ENCODE data around the gene ZNF274.
A peak's percentile ranks its signal among the peaks of the same experiment; 100 is the strongest.
"Not testable (repeated sequence)": the region's sequence is repeated elsewhere in the genome, so short reads cannot be mapped to it uniquely, and the experiment has no call there.

The ZNF274 gene

DNA sequence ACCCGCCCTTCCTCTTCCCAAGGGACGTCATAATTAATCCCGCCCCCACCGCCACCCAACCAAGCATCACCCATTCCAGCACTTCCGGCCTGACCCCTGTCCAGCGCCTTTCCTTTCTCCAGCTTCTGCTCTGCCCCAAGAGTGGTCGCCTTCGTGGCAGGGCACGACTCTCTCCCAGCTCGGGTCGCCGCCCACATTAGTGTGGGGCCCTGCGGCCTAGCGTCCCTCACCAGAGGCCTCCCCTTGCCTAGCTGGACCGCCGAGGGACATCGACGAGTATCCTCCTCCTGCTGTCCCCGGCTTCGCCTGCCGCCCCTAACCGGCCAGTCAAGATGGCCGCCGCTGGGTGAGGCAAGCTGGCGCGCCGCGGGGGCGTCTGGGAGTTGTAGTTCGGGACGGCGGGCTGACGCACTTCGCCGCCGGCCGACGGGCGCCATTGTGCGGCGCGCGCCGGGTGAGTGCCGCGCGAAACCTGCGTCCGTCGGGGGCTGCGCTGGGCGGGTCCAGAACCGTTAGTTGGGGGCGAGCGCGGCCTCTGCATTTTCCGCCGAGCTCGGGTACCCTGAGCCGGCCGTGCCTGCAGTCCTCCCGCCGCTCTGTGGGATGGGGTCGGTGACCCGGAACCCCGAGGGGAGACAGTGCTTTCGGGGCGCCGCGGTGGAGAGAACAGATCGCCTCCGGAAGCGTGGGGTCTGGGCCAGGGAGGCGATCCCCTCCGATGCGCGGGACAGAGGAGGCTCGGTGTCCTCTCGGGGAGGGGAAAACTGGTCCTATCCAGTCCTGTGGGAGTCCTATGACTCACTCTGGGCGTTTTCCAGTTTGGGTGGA, at the start of gene ZNF274:
Gene ZNF274 (plus strand): TSS at position 73 of the 828 bp plus-strand sequence. CDS start 905 bp downstream, outside the sequence.
- DNase-seq = peak; percentile 92 to 95

DNA sequence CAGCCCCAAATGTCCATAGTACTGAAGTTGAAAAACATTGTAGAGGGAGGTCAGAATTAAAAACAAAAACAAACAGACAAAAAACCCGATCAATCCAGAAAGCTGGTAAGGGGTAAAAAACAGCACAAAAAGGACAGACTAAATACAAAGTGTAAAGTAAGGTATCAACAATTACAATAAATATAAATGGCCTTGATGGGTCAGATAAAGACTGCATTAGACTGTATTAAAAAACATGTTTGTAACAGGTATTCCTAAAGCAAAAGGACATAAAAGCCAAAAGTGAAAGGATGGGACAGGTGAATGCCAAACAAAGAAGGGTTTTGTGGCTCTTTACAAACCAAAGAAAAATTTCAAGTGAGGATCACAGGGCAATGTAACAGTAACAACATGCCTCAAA, 48.6 kb upstream of the ZNF274 start:
- DNase-seq = no peak

DNA sequence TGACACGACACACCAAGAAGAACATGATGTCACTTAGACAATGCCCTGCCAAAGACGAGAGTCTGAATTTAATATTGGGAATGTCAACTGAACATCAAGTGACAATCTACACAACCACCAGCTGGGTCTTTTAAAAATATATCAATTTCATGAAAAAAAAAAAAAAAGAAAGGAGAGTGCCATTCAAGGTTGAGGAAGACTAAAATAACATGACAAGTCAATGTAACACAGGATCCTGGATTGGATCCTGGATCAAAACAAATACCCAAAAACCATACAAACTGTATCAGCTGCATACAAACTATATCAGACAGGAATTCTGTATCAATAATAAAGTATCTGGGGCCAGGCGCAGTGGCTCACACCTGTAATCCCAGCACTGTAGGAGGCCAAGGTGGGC, 37.0 kb upstream of the ZNF274 start:
- DNase-seq = no peak

DNA sequence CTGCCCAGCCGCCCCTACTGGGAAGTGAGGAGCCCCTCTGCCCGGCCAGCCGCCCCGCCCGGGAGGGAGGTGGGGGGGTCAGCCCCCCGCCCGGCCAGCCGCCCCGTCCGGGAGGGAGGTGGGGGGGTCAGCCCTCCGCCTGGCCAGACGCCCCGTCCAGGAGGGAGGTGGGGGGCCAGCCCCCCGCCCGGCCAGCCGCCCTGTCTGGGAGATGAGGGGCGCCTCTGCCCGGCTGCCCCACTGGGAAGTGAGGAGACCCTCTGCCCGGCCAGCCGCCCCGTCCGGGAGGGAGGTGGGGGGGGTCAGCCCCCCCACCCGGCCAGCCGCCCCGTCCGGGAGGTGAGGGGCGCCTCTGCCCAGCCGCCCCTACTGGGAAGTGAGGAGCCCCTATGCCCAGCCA, 35.4 kb upstream of the ZNF274 start:
- not testable (repeated sequence) for DNase-seq

DNA sequence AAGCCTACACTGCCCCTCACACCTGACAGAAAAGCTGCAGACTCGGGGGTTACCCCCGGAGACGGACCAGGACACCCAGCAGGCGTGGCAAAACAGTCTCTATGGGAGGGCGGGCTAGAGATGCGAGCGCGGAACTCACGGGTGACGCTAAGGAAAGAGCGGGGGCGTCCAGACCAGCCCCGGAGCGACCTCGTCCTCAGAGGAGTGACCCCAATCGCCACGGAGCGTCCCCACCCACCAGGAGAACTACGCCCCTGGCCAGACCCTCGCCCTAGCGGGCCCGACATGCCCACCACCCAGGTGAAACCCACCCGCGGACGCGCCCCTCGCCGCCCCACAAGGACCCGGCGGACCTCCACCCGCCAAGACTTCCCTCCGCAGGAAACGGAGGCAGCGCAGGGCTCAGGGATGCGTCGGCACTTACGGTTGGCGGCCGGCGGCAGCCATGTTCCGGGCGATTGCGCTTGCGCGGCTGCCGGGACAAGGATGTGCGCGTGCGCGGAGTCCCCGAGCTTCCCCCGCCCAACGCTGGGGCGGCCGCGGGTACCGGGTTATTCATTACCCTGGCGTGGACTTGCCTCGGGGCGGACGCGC, 32.4 kb upstream of the ZNF274 start, which contains the start of gene ZNF329:
Gene ZNF329 (minus strand): TSS at position 462 of the 594 bp plus-strand sequence. CDS start 21,286 bp downstream, outside the sequence.
- peak; percentile 88 to 95 for DNase-seq

DNA sequence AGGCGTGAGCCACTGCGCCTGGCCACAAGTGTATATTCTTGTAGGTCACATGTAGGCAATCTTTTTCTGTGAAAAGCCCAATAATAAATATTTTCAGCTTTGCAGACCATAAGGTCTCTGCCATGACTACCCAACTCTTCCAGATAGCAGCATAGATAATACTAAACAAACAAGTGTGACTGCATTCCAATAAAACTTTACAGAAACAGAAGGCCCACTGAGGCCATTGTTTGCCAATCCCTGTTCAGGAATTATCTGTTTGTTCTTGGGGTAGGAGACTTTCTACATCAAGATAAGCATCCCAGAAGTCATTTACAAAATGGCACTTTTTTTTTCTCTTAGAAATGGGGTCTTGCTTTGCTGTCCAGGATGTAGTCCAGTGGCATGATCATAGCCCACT, 29.5 kb upstream of the ZNF274 start:
- DNase-seq = no peak

DNA sequence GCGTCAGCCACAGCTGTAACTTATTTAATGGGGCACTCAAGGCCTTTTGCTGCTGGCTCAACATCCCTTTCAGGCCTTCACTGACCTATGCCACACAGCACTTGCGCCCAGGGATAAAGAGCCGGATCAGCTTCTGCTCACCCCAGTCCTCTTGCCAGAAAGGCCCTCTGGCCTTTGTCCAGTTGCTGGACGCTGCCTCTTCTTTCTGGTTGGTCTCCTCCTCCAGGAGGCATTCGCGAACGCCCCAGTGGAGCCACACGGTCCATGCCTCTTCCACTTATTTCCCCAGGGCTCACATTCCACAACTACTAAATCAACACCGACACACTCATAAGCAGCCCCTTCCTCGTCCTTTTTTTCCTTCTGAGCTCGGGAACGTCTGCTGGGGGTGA, 28.6 kb upstream of the ZNF274 start:
- no peak for DNase-seq

DNA sequence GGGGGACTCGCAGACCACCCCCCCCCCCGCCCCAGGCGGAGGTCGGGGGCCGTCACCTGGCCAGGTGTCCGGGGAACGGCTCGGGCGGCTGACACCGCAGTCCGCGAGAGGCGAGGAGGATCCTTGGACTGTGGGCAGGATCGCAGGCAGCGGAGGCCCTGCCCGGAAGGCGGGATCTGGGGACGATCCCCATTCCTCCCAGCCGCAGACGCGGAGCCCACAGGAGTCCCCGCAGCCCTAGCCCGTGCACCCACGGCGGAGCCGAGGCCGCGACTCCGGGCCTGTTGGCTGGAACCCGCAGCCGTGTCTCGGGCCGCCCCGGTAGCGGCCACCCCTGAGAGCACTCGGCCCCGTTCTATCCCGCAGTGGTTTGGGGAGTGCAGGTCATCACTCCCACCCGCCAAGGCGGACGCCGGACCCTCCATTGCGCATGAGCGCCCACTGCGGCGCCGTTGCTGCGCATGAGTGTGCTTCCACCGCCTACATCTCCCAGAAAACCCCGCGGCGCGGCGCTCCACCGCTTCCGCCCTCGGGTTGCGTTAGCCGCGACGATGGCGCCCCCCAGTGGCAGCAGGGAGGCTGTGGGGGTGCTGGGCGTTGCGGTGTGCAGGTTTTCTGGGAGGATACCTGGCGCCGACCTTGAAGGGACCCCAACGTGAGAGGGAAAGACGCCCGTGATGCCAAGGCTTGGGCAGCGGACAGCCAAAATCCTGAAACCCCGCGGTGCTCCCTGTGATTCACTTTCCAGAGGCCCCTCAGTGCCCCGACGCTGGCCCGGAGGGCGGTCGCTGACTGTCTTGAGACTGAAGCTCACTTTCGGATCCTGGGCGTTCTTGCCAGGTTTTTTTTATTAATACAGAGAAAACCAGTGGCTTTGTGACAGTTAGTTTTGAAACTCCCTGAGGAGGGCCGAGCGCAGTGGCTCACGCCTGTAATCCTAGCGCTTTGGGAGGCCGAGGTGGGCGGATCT, 27.9 kb upstream of the ZNF274 start:
- peak; percentile 94 to 100 for DNase-seq

DNA sequence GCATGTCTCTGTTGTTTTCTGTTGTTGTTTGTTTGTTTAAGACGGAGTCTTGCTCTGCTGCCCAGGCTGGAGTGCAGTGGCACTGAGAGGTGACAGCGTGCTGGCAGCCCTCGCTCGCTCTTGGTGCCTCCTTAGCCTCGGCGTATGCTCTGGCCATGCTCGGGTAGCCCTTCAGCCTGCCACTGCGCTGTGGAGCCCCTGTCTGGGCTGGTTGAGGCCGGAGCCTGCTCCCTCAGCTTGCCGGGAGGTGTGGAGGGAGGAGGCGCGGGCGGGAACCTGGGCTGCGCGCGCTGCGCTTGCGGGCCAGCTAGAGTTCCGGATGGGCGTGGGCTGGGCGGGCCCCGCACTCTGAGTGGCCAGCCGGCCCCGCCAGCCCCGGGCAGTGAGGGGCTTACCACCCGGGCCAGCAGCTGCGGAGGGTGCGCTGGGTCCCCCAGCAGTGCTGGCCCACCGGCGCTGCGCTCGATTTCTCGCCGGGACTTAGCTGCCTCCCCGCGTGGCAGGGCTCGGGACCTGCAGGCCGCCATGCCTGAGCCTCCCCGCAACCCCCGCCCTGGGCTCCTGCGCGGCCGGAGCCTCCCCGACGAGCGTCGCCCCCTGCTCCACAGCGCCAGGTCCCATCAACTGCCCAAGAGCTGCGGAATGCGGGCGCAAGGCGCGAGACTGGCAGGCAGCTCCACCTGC, 25.7 kb upstream of the ZNF274 start:
- DNase-seq = no peak

DNA sequence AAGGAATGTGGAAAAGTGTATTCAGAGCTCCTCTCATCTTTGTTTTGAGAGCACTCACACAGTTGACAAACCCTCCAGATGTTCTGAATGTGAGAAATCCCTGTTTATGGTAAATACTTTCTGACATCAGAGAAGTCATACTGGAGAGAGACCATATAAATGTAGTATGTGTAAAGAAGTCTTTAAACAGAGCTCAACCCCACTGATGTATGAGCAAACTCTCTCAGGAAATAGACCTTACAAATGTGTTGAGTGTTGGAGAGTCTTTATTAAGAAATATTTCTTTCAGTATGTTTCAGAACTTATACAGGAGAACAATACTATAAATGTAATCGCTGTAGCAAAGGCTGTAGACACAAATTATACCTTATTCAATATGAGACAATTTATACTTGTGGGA, 16.6 kb upstream of the ZNF274 start:
- no peak for DNase-seq

DNA sequence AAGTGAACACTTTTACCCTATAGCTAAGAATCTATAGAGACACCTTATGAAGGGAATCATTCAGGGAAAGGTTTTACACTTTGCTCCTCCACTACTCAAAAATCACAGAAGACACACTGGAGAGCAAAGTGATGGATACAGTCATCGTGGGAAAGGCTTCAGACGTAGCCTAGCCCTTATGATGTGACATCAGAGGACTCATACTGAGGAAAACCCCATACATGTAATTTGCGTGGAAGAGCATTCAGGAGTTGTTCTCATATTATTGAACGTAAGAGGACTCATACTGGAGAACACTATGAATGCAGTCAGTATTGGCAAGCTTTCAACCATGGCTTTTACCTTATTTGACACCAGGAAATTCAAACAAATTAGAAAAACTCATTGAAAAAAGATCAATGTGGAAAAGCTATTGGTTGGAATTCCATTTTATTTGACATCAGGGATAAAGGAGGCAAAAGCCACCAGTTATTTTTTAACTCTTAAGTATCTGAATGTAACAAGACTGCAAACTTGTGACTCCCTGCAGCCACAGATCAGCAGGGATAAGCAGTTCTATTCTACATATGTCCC, 16.1 kb upstream of the ZNF274 start:
- DNase-seq = no peak

DNA sequence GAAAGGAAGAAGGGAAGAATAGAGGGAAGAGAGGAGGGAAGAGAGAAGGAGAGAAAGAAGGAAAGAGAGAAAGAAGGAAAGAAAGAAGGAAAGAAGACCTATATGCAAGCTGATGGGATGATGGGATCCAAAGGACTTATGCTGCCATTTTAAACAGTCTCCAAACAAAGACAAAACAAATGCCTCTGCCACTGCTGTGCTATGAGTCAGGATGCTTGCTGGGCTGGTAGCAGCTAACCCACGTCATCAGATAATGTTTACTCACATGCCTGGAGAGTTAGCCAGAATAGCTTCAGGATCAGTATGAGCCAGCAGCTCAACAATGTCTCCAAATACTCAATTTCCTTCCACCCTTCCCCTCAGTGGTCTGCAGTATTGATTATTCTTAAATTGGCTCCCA, 12.0 kb upstream of the ZNF274 start:
- no peak for DNase-seq

DNA sequence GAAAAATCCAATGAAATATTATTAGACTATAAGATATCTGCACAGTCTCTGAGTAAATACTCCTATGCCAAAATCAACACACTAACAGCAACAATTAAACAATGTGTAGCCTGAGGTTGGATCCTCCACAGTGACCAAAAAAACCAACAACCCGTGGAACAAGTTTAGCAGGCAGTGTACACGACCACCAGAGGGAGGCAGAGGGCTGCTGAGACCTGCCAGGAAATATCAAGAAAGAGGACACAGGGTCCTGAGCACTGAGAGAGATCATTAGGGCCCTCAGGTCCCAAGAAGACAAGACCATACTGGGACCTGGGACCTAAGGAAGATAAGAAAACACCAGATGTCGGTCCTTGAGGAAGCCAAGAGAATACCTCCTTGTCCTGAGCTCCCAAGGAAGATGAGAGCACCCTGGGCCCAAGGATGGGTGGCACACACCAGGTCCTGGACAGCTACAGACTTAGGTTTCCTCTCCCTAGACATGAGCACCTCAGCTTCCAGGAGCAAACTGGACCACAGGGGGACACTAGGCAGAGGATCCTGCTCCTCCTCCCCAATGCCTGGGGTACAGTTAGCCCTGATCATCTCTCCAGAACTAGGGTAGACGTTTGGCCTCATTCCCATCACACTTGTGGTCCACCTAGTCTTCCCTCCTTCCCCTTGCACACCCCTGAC, 822 bp upstream of the ZNF274 start:
- DNase-seq = peak; percentile 56 to 62

DNA sequence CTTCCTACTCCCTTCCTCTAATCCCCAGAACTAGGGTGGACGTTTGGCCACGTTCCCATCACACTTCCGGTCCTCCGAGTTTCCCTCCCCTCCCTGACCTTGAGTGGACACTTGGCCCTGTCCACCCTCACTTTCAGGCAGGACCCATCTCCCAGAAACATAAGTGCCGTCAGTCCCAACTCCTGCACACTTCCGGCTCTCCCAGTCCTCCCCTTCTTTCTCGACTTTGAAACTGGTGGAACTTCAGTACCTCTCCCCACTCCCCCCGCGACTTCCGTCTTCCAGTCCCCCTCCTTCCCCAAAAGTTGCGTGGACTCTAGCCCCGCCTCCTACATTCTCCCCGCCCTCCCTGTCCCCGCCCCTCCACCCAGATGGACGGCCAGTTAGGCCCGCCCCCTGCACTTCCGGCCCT, 278 bp upstream of the ZNF274 start:
- peak; percentile 79 to 84 for DNase-seq

DNA sequence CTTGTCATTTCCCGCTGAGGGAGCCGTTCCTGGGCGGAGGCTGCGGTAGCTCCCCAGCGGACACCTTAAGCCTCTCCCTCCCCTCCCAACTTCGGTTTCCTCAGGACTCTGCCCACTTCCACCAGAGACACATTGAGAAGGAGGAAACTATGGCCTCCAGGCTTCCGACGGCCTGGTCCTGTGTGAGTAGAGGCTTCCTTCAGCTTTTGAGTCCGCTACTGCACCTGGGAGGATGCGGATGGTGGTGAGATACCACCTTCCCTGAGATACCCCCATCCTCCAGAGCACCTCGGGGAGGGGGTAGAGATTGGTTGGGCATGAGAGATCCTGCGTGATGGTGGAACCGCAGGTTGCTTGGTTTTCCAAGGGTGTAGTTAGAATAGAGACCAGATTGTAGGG, 955 bp downstream of the ZNF274 start:
- DNase-seq = no peak

DNA sequence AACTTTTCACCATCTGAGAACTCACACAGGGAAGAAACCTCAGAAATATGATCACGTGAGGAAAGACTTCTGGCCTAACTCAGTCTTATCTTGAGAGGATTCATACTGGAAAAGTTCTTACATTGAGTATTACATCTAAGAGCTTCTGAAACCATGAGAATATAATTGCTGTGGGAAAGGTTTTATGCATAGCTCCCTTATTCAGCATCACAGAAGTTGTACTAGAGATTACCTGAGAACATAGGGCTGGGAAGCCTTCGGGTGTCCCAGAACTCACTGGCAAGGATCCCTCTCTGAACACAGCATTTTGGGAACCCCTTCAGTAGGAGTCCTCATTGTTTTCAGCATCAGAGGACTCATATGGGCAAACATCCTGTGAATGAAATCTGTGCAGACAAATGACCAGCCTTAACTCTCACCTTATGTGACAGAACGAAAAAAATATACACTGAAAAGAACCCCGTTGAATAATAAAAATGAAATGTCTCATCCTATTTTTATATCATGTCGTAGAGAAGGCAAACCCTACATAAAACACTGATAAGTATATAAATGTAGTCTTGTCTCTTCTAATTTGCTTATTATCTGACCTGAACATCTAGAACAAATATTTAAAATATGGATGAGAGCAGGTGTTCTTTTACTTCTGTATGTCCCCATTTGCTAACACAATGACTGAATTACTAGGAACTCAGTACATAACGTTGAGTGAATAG, 14.2 kb downstream of the ZNF274 start:
- no peak for DNase-seq

DNA sequence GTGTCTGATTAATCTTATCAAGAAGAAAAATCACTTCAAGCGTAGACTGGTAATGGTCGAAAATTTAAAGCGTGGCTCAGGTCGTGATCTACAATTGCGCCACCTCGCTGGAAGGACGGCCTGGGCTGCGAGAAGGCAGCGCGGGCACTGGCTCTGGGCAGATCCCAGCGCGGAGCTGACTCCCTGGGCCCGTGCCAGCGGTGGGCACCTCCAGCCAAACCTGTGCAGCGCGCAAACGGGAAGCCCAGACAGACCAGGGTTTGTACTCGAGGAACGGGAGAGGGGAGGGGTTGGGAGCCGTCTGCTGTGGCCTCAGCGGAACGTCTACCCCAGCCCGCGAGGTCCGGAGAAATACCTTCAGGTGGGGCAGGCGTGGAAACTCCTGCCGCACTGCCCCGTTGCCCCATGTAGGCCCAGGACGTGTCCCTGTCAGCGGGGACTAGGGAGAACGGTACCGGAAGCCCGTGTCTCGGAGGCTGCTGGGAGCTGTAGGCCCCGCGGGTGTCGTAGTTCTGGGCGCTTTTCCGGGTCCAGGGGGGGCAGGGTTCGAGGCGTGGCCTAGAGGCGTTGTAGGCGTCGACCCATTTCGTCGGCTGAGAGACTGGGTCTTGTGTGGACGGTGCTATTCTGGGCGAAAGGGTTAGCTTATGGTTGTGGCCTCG, 21.1 kb downstream of the ZNF274 start:
- no peak for DNase-seq

DNA sequence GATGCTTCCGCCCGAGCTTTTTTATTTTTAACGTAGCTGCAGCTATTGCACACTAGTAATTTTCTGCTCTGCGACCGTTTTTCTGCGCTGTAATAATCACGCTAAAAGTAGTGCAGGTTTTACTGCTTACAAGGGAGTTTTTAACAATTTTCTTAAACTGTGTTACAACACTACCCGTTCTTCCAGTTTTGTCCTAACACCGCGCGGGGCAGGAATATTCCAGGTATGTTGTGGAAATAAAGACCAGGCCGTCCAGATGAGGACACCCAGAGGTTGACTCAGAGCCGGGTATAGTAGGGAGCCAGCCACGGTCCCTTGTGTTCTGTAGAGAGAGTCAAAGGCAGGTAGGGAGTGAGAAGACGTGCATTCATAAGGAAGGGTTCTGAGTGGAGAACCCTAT, 21.7 kb downstream of the ZNF274 start:
- DNase-seq = no peak

DNA sequence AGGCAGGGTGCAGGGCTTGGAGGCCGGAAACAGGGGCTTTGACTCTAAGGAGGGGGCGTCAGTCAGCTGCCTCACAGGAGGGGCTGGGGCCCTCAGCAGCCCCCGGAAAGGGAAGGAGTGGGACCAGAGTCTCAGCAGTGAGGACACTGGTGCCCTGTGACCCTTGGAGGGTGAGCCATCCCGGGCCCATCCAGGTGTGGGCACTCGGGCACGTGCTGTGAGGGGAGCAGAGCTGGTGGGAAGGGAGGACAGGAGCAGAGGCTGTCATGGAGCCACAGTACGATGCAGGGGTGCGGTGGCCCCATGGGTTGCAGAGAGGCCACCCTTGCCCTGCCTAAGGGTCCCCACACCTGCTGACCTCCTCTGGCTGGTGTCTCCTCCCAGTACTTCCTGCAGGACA, 26.7 kb downstream of the ZNF274 start:
- DNase-seq = no peak

DNA sequence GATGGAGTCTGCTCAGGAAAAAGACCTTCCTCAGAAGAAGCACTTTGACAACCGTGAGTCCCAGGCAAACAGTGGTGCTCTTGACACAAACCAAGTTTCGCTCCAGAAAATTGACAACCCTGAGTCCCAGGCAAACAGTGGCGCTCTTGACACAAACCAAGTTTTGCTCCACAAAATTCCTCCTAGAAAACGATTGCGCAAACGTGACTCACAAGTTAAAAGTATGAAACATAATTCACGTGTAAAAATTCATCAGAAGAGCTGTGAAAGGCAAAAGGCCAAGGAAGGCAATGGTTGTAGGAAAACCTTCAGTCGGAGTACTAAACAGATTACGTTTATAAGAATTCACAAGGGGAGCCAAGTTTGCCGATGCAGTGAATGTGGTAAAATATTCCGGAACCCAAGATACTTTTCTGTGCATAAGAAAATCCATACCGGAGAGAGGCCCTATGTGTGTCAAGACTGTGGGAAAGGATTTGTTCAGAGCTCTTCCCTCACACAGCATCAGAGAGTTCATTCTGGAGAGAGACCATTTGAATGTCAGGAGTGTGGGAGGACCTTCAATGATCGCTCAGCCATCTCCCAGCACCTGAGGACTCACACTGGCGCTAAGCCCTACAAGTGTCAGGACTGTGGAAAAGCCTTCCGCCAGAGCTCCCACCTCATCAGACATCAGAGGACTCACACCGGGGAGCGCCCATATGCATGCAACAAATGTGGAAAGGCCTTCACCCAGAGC, 29.6 kb downstream of the ZNF274 start:
- no peak for DNase-seq
